Tibial artery (tissue), 4 donors: ENCODE measurements around the gene GJD2.

ENCODE experiments used
- DNase-seq, 2 donors: peaks; one replicate each; pipeline ENCODE4 v3.0.0-alpha.2; 2019
- H3K27ac ChIP-seq, 2 donors: fragments of 200-600 bp; sonication (generic) in 1 of 2; 1 replicate in 1 of 2; 2 replicates in 1 of 2; pipeline ENCODE4 v1.5.1; 2018 to 2019; ENCODE audit warnings: mild to moderate bottlenecking in 1 of 2
- H3K27me3 ChIP-seq, 2 donors: fragments of 200-600 bp; sonication (generic) in 1 of 2; one replicate each; pipeline versions ENCODE4 v1.5.1 to v1.6.0; 2016 to 2019
- H3K36me3 ChIP-seq, 3 donors: fragments of 200-600 bp; sonication (generic) in 2 of 3; one replicate each; pipeline ENCODE4 v1.5.1; 2016 to 2019; ENCODE audit warnings: mild to moderate bottlenecking in 2 of 3
- H3K4me1 ChIP-seq, 4 donors: fragments of 200-600 bp; sonication (generic) in 2 of 4; 1 replicate in 3 of 4; 2 replicates in 1 of 4; pipeline ENCODE4 v1.5.1; 2016 to 2019
- H3K4me3 ChIP-seq, 2 donors: fragments of 200-600 bp; sonication (generic) in 1 of 2; 1 replicate in 1 of 2; 2 replicates in 1 of 2; pipeline ENCODE4 v1.5.1; 2018 to 2019; ENCODE audit warnings: mild to moderate bottlenecking in 2 of 2
- H3K9me3 ChIP-seq, 3 donors: fragments of 200-600 bp; sonication (generic) in 1 of 3; one replicate each; pipeline ENCODE4 v1.5.1; 2016 to 2019
- CTCF ChIP-seq, 2 experiments: fragments of 200-600 bp in 1 of 2; fragments of 450-650 bp in 1 of 2; IDR thresholded peaks; one replicate each; pipeline ENCODE4 v1.5.1; 2017 to 2019; ENCODE audit warnings: antibody characterized with exemption in 2 of 2, mild to moderate bottlenecking in 1 of 2, moderate library complexity in 1 of 2
- intact Hi-C: fragments of 100-400 bp; cut with DNase I; formaldehyde crosslinking; loops from one replicate; pipeline ENCODE4 v1.15.0; 2023; ENCODE audit warnings: low total_unique reads

The GJD2 gene

GRCh38 chr15:34791701-34792100, 36.9 kb upstream of the GJD2 start:
- H3K4me3 ChIP-seq = no peak overlapping the region
- intact Hi-C loops = loop anchor here (2.0 to 10.0 kb wide), 2 partner anchors 39 to 63 kb away; no protein-coding TSS in a partner anchor
- no peaks in the 10 kb centered on the region for H3K27me3 ChIP-seq

GRCh38 chr15:34790121-34790520, 35.3 kb upstream of the GJD2 start:
- H3K9me3 ChIP-seq = no peaks in the 10 kb centered on the region
- H3K4me3 ChIP-seq = no peak overlapping the region
- H3K36me3 ChIP-seq = peaks cover 0 to 11% (median 0%) of the 10 kb centered on the region in 3 donors
- no peaks in the 10 kb centered on the region for H3K27me3 ChIP-seq
- no peak for TF ChIP-seq CTCF (IDR thresholded peaks at IDR 0.05)
- intact Hi-C loops = loop anchor here (10.0 kb wide), 1 partner anchor 65 kb away; no protein-coding TSS in a partner anchor
- H3K27ac ChIP-seq = no peak overlapping the region
- peaks cover 0 to 30% (median 10%) of the 10 kb centered on the region in 4 donors for H3K4me1 ChIP-seq
- no peak for DNase-seq

More at GRCh38 chr15:34791701-34792100, 36.9 kb upstream of the GJD2 start:
- Histone ChIP-seq H3K9me3 (no peaks in the 10 kb centered on the region), H3K27ac (no peak overlapping the region), H3K36me3 (peaks cover 0 to 11% (median 0%) of the 10 kb centered on the region in 3 donors), H3K4me1 (peaks cover 0 to 44% (median 23%) of the 10 kb centered on the region in 4 donors)
- no peak for DNase-seq
- no peak for TF ChIP-seq CTCF (IDR thresholded peaks at IDR 0.05)

GRCh38 chr15:34789326-34789725, 34.5 kb upstream of the GJD2 start:
- no peaks in the 10 kb centered on the region for H3K9me3 ChIP-seq
- no peak for TF ChIP-seq CTCF (IDR thresholded peaks at IDR 0.05)
- intact Hi-C loops = no loop called here
- H3K27ac ChIP-seq = no peak overlapping the region
- no peak for DNase-seq
- H3K27me3 ChIP-seq = no peaks in the 10 kb centered on the region
- peaks cover 0 to 22% (median 6%) of the 10 kb centered on the region in 4 donors for H3K4me1 ChIP-seq
- H3K4me3 ChIP-seq = no peak overlapping the region
- peaks cover 0 to 11% (median 0%) of the 10 kb centered on the region in 3 donors for H3K36me3 ChIP-seq

GRCh38 chr15:34786206-34786605, 31.4 kb upstream of the GJD2 start:
- H3K9me3 ChIP-seq = no peaks in the 10 kb centered on the region
- no peaks in the 10 kb centered on the region for H3K36me3 ChIP-seq
- H3K4me3 ChIP-seq = no peak overlapping the region
- no peaks in the 10 kb centered on the region for H3K4me1 ChIP-seq
- no peaks in the 10 kb centered on the region for H3K27me3 ChIP-seq
- TF ChIP-seq CTCF (IDR thresholded peaks at IDR 0.05) = no peak
- DNase-seq = no peak
- intact Hi-C loops = no loop called here
- no peak overlapping the region for H3K27ac ChIP-seq

GRCh38 chr15:34783991-34784390, 29.2 kb upstream of the GJD2 start:
- no peaks in the 10 kb centered on the region for H3K36me3 ChIP-seq
- no peak for TF ChIP-seq CTCF (IDR thresholded peaks at IDR 0.05)
- intact Hi-C loops = no loop called here
- no peak overlapping the region for H3K27ac ChIP-seq
- no peak for DNase-seq
- H3K4me3 ChIP-seq = no peak overlapping the region
- no peaks in the 10 kb centered on the region for H3K9me3 ChIP-seq
- no peaks in the 10 kb centered on the region for H3K4me1 ChIP-seq
- no peaks in the 10 kb centered on the region for H3K27me3 ChIP-seq

GRCh38 chr15:34783431-34783830, 28.6 kb upstream of the GJD2 start:
- Histone ChIP-seq H3K36me3 (no peaks in the 10 kb centered on the region), H3K27ac (no peak overlapping the region), H3K4me3 (no peak overlapping the region), H3K9me3 (no peaks in the 10 kb centered on the region), H3K27me3 (no peaks in the 10 kb centered on the region), H3K4me1 (no peaks in the 10 kb centered on the region)
- TF ChIP-seq CTCF (IDR thresholded peaks at IDR 0.05) = no peak
- intact Hi-C loops = no loop called here
- no peak for DNase-seq
